ENCODE data around the gene PHOSPHO2. TPM values are rescaled to one million over a fixed set of nuclear protein-coding genes. Genes with fewer than 3 reads are reported as not detected.

Gene PHOSPHO2
- total and polyA plus RNA-seq, 10 of the 15 experiments (the other 5 are each of a cell fraction or from before 2014, with no cell fraction given) = 2.7 to 7.6 (median 4.2) TPM

- TF ChIP-seq SIX5 (IDR thresholded peaks at IDR 0.05; ENCODE audit: low read depth, low read length, severe bottlenecking) = no peak
- 0 out of 2 replicates have a peak, but pooled peaks have one; percentile 41 for TF ChIP-seq CHD2 (IDR thresholded peaks at IDR 0.05; ENCODE audit: borderline replicate concordance, low read depth, low read length)
- no peak for TF ChIP-seq POU2F2 (IDR thresholded peaks at IDR 0.05; ENCODE audit: borderline replicate concordance, low read depth, low read length)
- TF ChIP-seq HDGF (IDR thresholded peaks at IDR 0.05) = peak; percentile 78; the same call in 1 of the 2 replicates
- peak; percentile 88 for TF ChIP-seq RFX5 (IDR thresholded peaks at IDR 0.05; ENCODE audit: low read depth, low read length)
- no peak for TF ChIP-seq RAD21 (IDR thresholded peaks at IDR 0.05; ENCODE audit: insufficient read depth, low read depth, low read length)
- peak; percentile 99 for TF ChIP-seq BMI1 (IDR thresholded peaks at IDR 0.05; ENCODE audit: borderline replicate concordance)
- TF ChIP-seq LARP7 (IDR thresholded peaks at IDR 0.05) = peak; percentile 87; the same call in 1 of the 2 replicates
- peak; percentile 49; the same call in 1 of the 2 replicates for TF ChIP-seq MTA2 (IDR thresholded peaks at IDR 0.05; ENCODE audit: low read depth)
- peak; percentile 45; the same call in 1 of the 2 replicates for TF ChIP-seq RB1 (IDR thresholded peaks at IDR 0.05; ENCODE audit: borderline replicate concordance)
- TF ChIP-seq TBL1XR1 (IDR thresholded peaks at IDR 0.05; ENCODE audit: low read depth, low read length) = no peak
- no peak for TF ChIP-seq ZNF384 (IDR thresholded peaks at IDR 0.05; ENCODE audit: borderline replicate concordance, low read depth, low read length)
- 0 out of 2 replicates have a peak, but pooled peaks have one; percentile 20 for TF ChIP-seq RELB (IDR thresholded peaks at IDR 0.05; ENCODE audit: low read depth)
- peak; percentile 65; the same call in 1 of the 2 replicates for TF ChIP-seq MAX (IDR thresholded peaks at IDR 0.05; ENCODE audit: low read depth, low read length)
- TF ChIP-seq SMC3 (IDR thresholded peaks at IDR 0.05; ENCODE audit: borderline replicate concordance, low read length) = no peak
- no peak for TF ChIP-seq ZNF592 (IDR thresholded peaks at IDR 0.05)
- no peak for TF ChIP-seq SMAD1 (IDR thresholded peaks at IDR 0.05; ENCODE audit: low read depth, partially characterized antibody)
- no peak for TF ChIP-seq JUND (IDR thresholded peaks at IDR 0.05; ENCODE audit: low read depth, low read length)
- TF ChIP-seq SMARCA5 (IDR thresholded peaks at IDR 0.05) = peak; percentile 51; the same call in 1 of the 2 replicates
- TF ChIP-seq TCF3 (IDR thresholded peaks at IDR 0.05; ENCODE audit: borderline replicate concordance, insufficient read depth, low read depth, low read length) = peak; percentile 57; the same call in 1 of the 2 replicates
- TF ChIP-seq MYB (IDR thresholded peaks at IDR 0.05; ENCODE audit: borderline replicate concordance, low read depth, low read length) = no peak
- no peak for TF ChIP-seq SUPT20H (IDR thresholded peaks at IDR 0.05; ENCODE audit: borderline replicate concordance, control insufficient read depth, low read depth, low read length)
- no peak for TF ChIP-seq WRNIP1 (IDR thresholded peaks at IDR 0.05; ENCODE audit: borderline replicate concordance, low read depth, low read length)
- 0 out of 2 replicates have a peak, but pooled peaks have one; percentile 6 for TF ChIP-seq TCF12 (IDR thresholded peaks at IDR 0.05; ENCODE audit: low read depth, low read length)
These were observed at the start of gene PHOSPHO2, which contains the start of gene CFAP210 (continued) for GRCh38 chr2:169694113-169694893.
